ENCODE measurements around the gene UBALD1.

Gene UBALD1

GRCh38 chr16:4614571-4615383, at the start of gene UBALD1:
Gene UBALD1, minus strand, starts transcription at chr16:4614888. Its CDS starts 91 bp downstream, at chr16:4614797.
- peak; percentile 81 for DNase-seq (ENCODE audit: low spot score)

- DNase-seq (ENCODE audit: low spot score), result no peak
Measured at GRCh38 chr16:4663777-4664465, 49.2 kb upstream of the UBALD1 start.

DNA sequence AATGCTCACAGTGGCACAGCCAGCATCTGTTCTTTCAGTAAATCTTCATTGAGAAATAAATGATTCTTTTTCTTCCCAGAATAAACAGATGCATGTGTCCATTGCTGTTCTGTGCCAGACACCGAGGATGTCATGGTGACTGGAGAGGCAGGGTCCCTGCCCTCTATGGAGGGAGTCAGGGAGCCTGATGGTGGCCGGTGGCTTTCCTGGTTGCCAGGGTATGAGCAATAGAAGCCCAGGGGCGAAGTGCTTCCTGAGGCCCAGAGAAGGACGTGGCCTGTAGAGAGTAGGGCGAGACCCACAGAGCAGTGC, 48.7 kb upstream of the UBALD1 start:
- no peak for DNase-seq (ENCODE audit: low spot score)

DNA sequence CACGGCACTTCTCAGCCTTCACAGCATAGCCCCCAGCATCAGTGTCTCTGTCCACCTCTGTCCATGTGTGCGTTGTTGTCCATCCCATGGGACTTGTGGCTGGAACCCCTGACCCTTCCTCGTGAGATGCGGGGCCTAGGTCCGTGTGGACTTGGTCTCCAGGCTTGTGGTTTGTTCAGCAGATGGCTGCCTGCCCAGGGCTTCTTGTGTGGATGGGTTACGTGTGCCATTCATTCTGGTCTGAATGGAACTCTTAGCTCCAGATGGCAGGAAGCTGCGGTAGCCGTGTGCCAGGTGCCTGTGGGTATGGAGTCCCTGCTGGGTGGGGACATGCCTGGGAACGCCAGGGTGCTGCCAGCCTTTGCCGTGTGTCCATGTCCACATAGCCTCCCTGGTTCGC, 47.0 kb upstream of the UBALD1 start:
- DNase-seq (ENCODE audit: low spot score), result no peak

GRCh38 chr16:4660454-4661007, 45.8 kb upstream of the UBALD1 start:
- DNase-seq (ENCODE audit: low spot score), result peak; percentile 79

DNA sequence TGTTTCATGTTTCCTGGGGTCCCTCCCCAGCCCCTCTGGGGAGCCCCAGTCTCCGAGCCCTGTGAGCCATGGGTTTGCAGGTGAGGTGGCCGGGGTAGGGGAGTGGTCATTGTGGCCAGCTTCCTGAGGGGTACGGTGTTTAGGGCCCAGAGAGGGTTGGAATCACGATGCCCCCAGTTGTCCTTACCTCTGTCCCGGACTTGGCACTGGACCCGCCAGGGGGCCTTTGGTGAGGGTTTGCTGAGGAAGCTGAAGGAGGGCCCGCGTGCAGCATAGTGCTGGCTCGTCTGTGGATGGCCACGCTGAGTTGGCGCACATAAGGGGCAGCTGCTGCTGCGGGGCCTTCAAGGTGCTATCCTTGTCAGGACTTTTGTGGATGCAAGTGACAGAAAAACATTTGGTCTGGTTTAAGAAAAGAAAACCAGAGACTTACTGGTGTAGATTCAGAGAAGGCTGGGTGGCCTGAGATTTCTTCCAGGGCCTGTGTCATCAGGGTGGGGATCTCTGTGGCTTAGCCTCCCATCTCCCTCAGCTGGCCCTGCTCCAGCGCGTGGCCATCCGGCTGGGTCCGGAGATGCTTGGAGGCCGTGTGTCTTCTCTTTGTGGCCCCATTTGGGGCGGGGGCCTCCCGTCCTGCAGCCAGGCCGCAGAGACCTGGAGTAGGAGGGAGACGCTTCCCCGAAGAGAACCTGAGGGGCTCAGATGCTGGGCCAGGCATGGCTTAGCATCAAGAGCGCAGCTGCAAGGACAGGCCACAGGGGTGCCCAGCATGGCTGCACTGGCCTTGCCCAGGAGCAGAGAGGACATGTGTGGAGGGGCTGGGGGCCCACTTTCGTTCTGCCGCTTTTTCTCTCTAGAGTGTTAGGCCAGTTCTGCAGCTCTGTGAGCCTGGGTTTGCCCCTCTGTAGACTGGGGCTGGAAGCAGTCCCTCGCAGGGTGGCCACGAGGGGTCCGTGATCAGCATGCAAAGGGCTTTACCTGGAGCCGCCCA, 45.0 kb upstream of the UBALD1 start:
- no peak for DNase-seq (ENCODE audit: low spot score)

DNA sequence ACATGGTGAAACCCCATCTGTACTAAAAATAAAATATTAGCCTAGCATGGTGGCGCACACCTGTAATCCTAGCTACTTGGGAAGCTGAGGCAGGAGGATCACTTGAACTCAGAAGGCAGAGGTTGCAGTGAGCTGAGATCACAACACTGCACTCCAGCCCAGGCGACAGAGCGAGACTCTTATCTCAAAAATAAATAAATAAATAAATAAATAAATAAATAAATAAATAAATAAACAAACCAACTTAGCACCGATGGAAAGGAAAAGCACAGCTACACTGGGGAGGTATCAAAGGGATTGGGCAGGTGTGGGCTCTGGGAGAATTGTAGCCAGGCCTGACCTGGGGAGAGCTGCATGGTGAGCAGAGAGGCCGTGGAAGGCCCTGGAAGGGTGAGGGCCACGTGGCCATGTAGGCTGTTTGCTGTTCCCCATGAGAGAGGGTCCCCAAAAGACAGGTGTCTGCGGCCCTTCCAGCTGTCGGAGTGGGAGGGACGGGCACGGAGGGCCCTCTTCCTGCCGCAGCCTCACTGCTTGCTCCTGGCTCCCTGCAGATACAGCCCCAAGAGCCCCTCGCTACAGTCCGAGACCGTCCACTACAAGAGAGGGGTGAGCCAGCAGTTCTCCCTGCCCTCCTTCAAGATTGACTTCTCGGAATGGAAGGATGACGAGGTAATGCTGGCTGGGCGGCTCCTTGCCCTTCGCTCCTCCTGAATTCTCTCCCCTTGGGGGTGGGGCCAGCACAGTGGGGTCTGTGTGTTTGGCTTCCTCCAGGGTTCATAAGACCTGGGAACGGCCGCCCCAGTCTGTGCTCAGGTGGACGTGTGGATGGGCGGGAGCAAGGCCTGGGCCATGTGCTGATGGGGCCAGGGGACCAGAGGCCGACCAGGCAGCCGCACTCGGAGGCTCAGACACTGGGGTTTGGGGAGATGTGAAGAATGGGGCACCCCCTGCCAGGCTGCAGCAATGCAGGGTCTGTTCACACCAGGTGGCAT, 42.3 kb upstream of the UBALD1 start:
- DNase-seq (ENCODE audit: low spot score), result no peak

DNA sequence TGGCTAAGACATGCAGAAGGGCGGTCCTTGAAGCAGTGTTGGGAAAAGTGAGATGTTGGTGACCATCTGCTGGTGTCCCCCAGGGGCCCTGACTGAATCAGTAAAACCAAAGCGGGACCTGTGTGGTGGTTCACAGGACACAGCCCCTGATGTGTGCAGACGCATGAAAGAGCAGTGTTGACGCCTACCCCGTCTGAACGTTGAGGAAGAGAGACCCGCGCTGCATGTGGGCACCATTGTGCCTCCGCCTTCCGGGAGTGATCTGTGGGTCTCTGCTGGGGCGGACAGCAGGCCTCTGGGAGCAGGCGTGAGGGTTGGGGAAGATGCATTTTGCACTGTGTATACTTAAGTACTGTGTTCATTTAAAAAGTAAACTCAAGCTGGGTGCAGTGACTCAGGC, 41.5 kb upstream of the UBALD1 start:
- DNase-seq (ENCODE audit: low spot score), result no peak

GRCh38 chr16:4655801-4656200, 41.1 kb upstream of the UBALD1 start:
- no peak for DNase-seq (ENCODE audit: low spot score)

- no peak for DNase-seq (ENCODE audit: low spot score)
Measured at GRCh38 chr16:4654964-4655590, 40.4 kb upstream of the UBALD1 start.

GRCh38 chr16:4654011-4654963, 39.6 kb upstream of the UBALD1 start:
- no peak for DNase-seq (ENCODE audit: low spot score)

DNA sequence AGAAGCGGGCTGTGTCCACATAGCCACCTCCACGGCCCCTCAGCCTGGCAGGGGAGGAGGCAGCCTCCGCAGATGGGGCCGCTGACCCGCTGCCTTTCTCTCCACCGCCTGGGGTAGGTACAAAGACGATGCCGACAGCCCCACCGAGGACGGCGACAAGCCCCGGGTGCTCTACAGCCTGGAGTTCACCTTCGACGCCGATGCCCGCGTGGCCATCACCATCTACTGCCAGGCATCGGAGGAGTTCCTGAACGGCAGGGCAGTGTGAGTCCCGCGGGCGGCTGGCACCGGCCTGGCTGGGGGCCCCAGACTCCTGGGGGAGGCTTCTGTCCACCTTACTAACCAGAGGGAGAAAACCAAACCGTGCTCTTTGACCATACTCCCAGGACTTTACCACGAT, 37.9 kb upstream of the UBALD1 start:
- no peak for DNase-seq (ENCODE audit: low spot score)

- DNase-seq (ENCODE audit: low spot score), result no peak
Measured at GRCh38 chr16:4651827-4652226, 37.1 kb upstream of the UBALD1 start.

DNA sequence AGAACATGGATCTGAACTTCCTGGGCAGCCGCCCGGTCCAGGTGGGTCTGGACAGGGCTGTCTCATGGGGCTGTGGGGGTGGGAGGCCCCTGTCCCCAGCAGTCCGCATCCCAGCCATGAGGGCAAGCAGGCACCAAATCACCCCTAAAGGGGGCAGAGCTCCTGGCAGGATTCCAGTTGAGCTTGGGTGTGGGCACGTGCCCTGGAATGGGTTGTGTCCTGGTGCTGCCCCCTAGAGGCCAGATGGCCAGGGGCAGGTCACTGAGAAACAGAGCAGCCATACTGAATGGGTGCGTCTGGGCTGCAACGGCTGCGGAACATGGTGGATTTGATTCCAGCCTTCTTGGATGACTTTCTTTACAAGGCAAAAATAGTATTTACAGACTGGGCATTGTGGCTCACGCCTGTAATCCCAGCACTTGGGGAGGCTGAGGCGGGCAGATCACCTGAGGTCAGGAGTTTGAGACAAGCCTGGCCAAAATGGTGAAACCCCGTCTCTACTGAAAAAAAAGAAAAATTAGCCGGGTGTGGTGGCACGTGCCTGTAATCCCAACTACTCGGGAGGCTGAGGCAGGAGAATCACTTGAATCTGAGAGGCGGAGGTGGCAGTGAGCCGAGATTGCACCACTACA, 35.9 kb upstream of the UBALD1 start:
- DNase-seq (ENCODE audit: low spot score), result peak; percentile 74

DNA sequence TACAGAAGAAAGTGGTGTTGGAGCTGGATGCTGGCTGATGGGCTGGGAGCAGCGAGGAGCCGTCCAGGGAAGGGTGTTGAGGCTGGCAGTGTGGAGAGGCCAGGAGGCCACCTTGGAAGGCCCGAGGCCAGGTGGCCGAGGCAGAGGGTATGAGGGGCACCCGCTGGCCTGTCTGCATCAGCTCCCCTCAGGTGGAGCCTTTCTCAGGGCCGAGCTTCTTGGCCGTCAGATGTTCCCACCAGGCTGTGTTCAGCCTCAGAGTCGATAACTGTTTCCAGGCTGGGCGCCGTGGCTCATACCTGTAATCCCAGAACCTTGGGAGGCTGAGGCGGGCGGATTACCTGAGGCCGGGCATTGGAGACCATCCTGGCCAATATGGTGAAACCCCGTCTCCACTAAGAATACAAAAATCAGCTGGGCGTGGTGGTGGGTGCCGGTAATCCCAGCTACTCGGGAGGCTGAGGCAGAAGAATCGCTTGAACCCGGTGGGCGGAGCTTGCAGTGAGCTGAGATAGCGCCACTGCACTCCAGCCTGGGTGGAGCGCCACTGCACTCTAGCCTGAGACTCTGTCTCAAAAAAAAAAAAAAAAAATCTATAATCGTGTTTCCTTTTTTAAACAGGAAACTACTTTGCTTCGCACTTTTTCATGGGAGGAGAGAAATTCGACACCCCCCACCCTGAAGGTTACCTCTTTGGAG, 35.2 kb upstream of the UBALD1 start:
- DNase-seq (ENCODE audit: low spot score), result no peak

GRCh38 chr16:4648917-4649316, 34.2 kb upstream of the UBALD1 start:
- no peak for DNase-seq (ENCODE audit: low spot score)

DNA sequence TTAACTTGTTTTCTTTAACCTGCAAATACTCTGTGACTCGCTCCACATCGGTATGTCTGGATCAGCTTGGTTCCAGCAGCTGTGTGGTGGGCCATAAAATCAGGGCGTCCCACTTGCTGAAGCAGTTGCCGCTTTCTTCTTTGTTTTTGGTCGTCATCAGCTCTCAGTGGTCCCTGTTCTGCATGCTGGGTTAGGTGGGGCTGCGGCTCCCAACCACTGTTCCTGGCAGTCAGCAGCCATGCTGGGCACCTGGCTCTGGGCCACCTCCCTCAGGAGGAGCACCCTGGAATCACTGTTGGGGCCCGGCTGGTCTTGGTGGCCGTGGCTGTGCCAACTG, 32.9 kb upstream of the UBALD1 start:
- no peak for DNase-seq (ENCODE audit: low spot score)
